ENCODE measurements around the gene PSG1.
A peak's percentile ranks its signal among the peaks of the same experiment; 100 is the strongest.
"Not testable (repeated sequence)": the region's sequence is repeated elsewhere in the genome, so short reads cannot be mapped to it uniquely, and the experiment has no call there.

Gene PSG1

GRCh38 chr19:42879613-42880012, at the start of gene PSG1:
Gene PSG1, minus strand, starts transcription at chr19:42879713. Its CDS starts 132 bp downstream, at chr19:42879581.
- no peak for DNase-seq

GRCh38 chr19:42928896-42929295, 49.4 kb upstream of the PSG1 start:
- DNase-seq: no peak

GRCh38 chr19:42926781-42927180, 47.3 kb upstream of the PSG1 start:
- no peak for DNase-seq

GRCh38 chr19:42923106-42923505, 43.6 kb upstream of the PSG1 start:
- peak in 1 of 2 experiments; percentile 71 for DNase-seq

GRCh38 chr19:42920971-42921370, 41.5 kb upstream of the PSG1 start:
- DNase-seq: not testable (repeated sequence)

- DNase-seq: peak in 1 of 2 experiments; percentile 8
Measured at GRCh38 chr19:42919757-42920079, 40.2 kb upstream of the PSG1 start.

GRCh38 chr19:42919070-42919756, 39.7 kb upstream of the PSG1 start:
- DNase-seq: peak in 1 of 2 experiments; percentile 50

GRCh38 chr19:42918377-42919069, 39.0 kb upstream of the PSG1 start:
- DNase-seq: not testable (repeated sequence)

GRCh38 chr19:42917634-42918033, 38.1 kb upstream of the PSG1 start, which contains the start of gene PSG6:
Gene PSG6, minus strand, starts transcription at chr19:42917894. Its CDS starts 102 bp downstream, at chr19:42917792.
- not testable (repeated sequence) for DNase-seq

GRCh38 chr19:42916931-42917330, 37.4 kb upstream of the PSG1 start:
- DNase-seq: not testable (repeated sequence)

GRCh38 chr19:42913516-42913915, 34.0 kb upstream of the PSG1 start:
- not testable (repeated sequence) for DNase-seq

GRCh38 chr19:42912941-42913340, 33.4 kb upstream of the PSG1 start:
- DNase-seq: not testable (repeated sequence)

- DNase-seq: not testable (repeated sequence)
Measured at GRCh38 chr19:42911731-42912130, 32.2 kb upstream of the PSG1 start.

- not testable (repeated sequence) for DNase-seq
Measured at GRCh38 chr19:42906162-42906561, 26.6 kb upstream of the PSG1 start.

- DNase-seq: not testable (repeated sequence)
Measured at GRCh38 chr19:42900561-42900960, 21.0 kb upstream of the PSG1 start.

GRCh38 chr19:42899674-42900073, 20.2 kb upstream of the PSG1 start:
- DNase-seq: not testable (repeated sequence)

- DNase-seq: not testable (repeated sequence)
Measured at GRCh38 chr19:42899110-42899509, 19.6 kb upstream of the PSG1 start.

- DNase-seq: not testable (repeated sequence)
Measured at GRCh38 chr19:42898656-42899055, 19.1 kb upstream of the PSG1 start.

- not testable (repeated sequence) for DNase-seq
Measured at GRCh38 chr19:42897729-42898128, 18.2 kb upstream of the PSG1 start.

- not testable (repeated sequence) for DNase-seq
Measured at GRCh38 chr19:42890446-42890845, 10.9 kb upstream of the PSG1 start.

GRCh38 chr19:42887876-42888445, 8.4 kb upstream of the PSG1 start:
- not testable (repeated sequence) for DNase-seq

- DNase-seq: not testable (repeated sequence)
Measured at GRCh38 chr19:42882730-42883129, 3.2 kb upstream of the PSG1 start.

- not testable (repeated sequence) for DNase-seq
Measured at GRCh38 chr19:42882010-42882409, 2.5 kb upstream of the PSG1 start.

GRCh38 chr19:42881279-42881678, 1.8 kb upstream of the PSG1 start:
- DNase-seq: peak in 1 of 2 experiments; percentile 26
